IMR-90 (cell line): ENCODE data around the gene PES1. TPM values are rescaled to one million over a fixed set of nuclear protein-coding genes. Genes with fewer than 3 reads are reported as not detected.

Source experiments
- ATAC-seq: fragments of 200-7000 bp; cut with Tn5 transposase; 2 replicates; pipeline ENCODE4 v1.9.1; 2020; ENCODE audit warnings: low read depth, mild to moderate bottlenecking, moderate library complexity
- BruUV-seq: library from RNA; stranded (reverse); fragments of 400-500 nt; replicated peaks from 2 replicates; lab custom pipeline; 2021; lab: Mats Ljungman, UMichigan
- CTCF ChIA-PET: fragments of 300-600 bp; formaldehyde crosslinking; extraction: SDS; loops from one replicate; lab custom pipeline; 2021; ENCODE audit warnings: antibody characterized with exemption; lab: Yijun Ruan, JAX
- POLR2A ChIA-PET: fragments of 300-600 bp; sonication (Branson Sonifier 250); formaldehyde crosslinking; loops from one replicate; lab custom pipeline; 2022; ENCODE audit warnings: antibody characterized with exemption; ENCODE audit not compliant: unreplicated experiment; lab: Charles Lee
- DNase-seq: peaks from one replicate; pipeline ENCODE4 v3.0.0; 2013
- H2AFZ ChIP-seq: replicated peaks from 2 replicates; pipeline ENCODE3; 2013; ENCODE audit warnings: low read length, mild to moderate bottlenecking; ENCODE audit not compliant: poor library complexity
- H2AK5ac ChIP-seq: 2 replicates; pipeline ENCODE4 v1.6.1; 2013; ENCODE audit warnings: low read depth, low read length, inconsistent platforms
- H2AK9ac ChIP-seq: replicated peaks from 2 replicates; pipeline ENCODE3; 2013; ENCODE audit warnings: mild to moderate bottlenecking, low read depth, low read length, moderate library complexity; ENCODE audit not compliant: poor library complexity
- H2BK120ac ChIP-seq: 2 replicates; pipeline ENCODE4 v1.6.1; 2013; ENCODE audit warnings: low read depth, low read length, inconsistent platforms
- H2BK15ac ChIP-seq: 3 replicates; pipeline ENCODE4 v1.6.1; 2013; ENCODE audit warnings: low read depth, low read length, inconsistent platforms
- H2BK20ac ChIP-seq: 2 replicates; pipeline ENCODE4 v1.6.1; 2013; ENCODE audit warnings: low read depth, mild to moderate bottlenecking, inconsistent platforms, low read length, moderate library complexity
- H2BK5ac ChIP-seq: 2 replicates; pipeline ENCODE4 v1.6.1; 2013; ENCODE audit warnings: mild to moderate bottlenecking, low read depth, low read length, inconsistent platforms; ENCODE audit not compliant: poor library complexity, severe bottlenecking
- H3K14ac ChIP-seq: replicated peaks from 2 replicates; pipeline ENCODE4 v1.6.1; 2013; ENCODE audit warnings: low read depth, low read length, inconsistent platforms
- H3K18ac ChIP-seq: 2 replicates; pipeline ENCODE4 v1.6.1; 2013; ENCODE audit warnings: low read depth, low read length, control low read depth
- H3K23ac ChIP-seq: 2 replicates; pipeline ENCODE4 v1.6.1; 2013; ENCODE audit warnings: low read depth, low read length, inconsistent platforms
- H3K27ac ChIP-seq: 2 replicates; pipeline ENCODE4 v1.5.1; 2013; ENCODE audit warnings: mild to moderate bottlenecking, control low read depth, low read length; ENCODE audit not compliant: insufficient read depth
- H3K27me3 ChIP-seq: 2 replicates; pipeline ENCODE4 v1.6.1; 2013; ENCODE audit warnings: low read length; ENCODE audit not compliant: control insufficient read depth, insufficient read depth
- H3K36me3 ChIP-seq: 2 replicates; pipeline ENCODE4 v1.6.1; 2013; ENCODE audit warnings: low read length, mixed read lengths; ENCODE audit not compliant: control insufficient read depth, insufficient read depth
- H3K4ac ChIP-seq: 2 replicates; pipeline ENCODE4 v1.6.1; 2013; ENCODE audit warnings: low read depth, low read length, inconsistent platforms
- H3K4me1 ChIP-seq: 2 replicates; pipeline ENCODE4 v1.6.1; 2013; ENCODE audit warnings: low read length, mixed read lengths; ENCODE audit not compliant: control insufficient read depth, insufficient read depth
- H3K4me2 ChIP-seq: 2 replicates; pipeline ENCODE4 v1.6.1; 2013; ENCODE audit warnings: low read depth, mild to moderate bottlenecking, control low read depth, low read length, moderate library complexity
- H3K4me3 ChIP-seq: 2 replicates; pipeline ENCODE4 v1.5.1; 2013; ENCODE audit warnings: low read depth, mild to moderate bottlenecking, control low read depth, low read length, moderate library complexity; ENCODE audit not compliant: insufficient read depth
- H3K56ac ChIP-seq: 2 replicates; pipeline ENCODE4 v1.6.1; 2013; ENCODE audit warnings: low read length, inconsistent platforms; ENCODE audit not compliant: insufficient read depth; ENCODE audit errors: extremely low read depth
- H3K79me1 ChIP-seq, 2 experiments: 2 replicates each; pipeline ENCODE4 v1.6.1; 2013; ENCODE audit warnings: low read length in 2 of 2, inconsistent platforms in 1 of 2, low read depth in 1 of 2
- H3K9ac ChIP-seq: 2 replicates; pipeline ENCODE4 v1.6.1; 2013; ENCODE audit warnings: low read depth, low read length, control low read depth
- H3K9me1 ChIP-seq: 2 replicates; pipeline ENCODE4 v1.6.1; 2013; ENCODE audit warnings: low read length, inconsistent platforms; ENCODE audit not compliant: insufficient read depth
- H3K9me3 ChIP-seq: 2 replicates; pipeline ENCODE4 v1.6.1; 2013; ENCODE audit warnings: low read length; ENCODE audit not compliant: control insufficient read depth, insufficient read depth
- H4K20me1 ChIP-seq: 2 replicates; pipeline ENCODE4 v1.6.1; 2013; ENCODE audit warnings: low read length, inconsistent platforms; ENCODE audit not compliant: insufficient read depth
- H4K5ac ChIP-seq: 2 replicates; pipeline ENCODE4 v1.6.1; 2013; ENCODE audit warnings: mild to moderate bottlenecking, low read depth, low read length, control low read depth
- H4K8ac ChIP-seq, 2 experiments: 2 replicates each; pipeline ENCODE4 v1.6.1; 2013; ENCODE audit warnings: low read depth in 2 of 2, low read length in 2 of 2, control low read depth in 1 of 2, inconsistent platforms in 1 of 2
- H4K91ac ChIP-seq: 2 replicates; pipeline ENCODE4 v1.6.1; 2013; ENCODE audit warnings: low read depth, low read length, inconsistent platforms; ENCODE audit not compliant: insufficient read depth
- FOS ChIP-seq: fragments of 150-350 bp; IDR thresholded peaks from 2 replicates; pipeline ENCODE4 v1.6.1; 2016; ENCODE audit warnings: low read depth, low read length
- POLR2A ChIP-seq: IDR thresholded peaks from 2 replicates; pipeline ENCODE4 v1.6.1; 2012; ENCODE audit warnings: mild to moderate bottlenecking, low read depth, low read length
- WGBS, 2 experiments: methylation state at CpG; one replicate each; pipeline versions ENCODE4 v1.1.5 to v1.1.7; 2013; ENCODE audit warnings: missing lambda C conversion rate in 2 of 2; ENCODE audit not compliant: insufficient read length in 1 of 2; ENCODE audit errors: extremely low coverage in 2 of 2; 5-methylcytosine and 5-hydroxymethylcytosine counted together
- dilution Hi-C: fragments of 300-500 bp; cut with HindIII; formaldehyde crosslinking; loops from one replicate; pipeline ENCODE4 v1.14.3; 2018; ENCODE audit warnings: low sequenced_read_pairs; ENCODE audit not compliant: unreplicated experiment
- in situ Hi-C: fragments of 300-500 bp; cut with MboI; formaldehyde crosslinking; loops from 3 replicates; pipeline ENCODE4 v1.14.3; 2019; ENCODE audit warnings: low sequenced_read_pairs, inconsistent platforms, mixed read lengths
- intact Hi-C: fragments of 100-400 bp; cut with micrococcal nuclease; formaldehyde crosslinking; loops from 2 replicates; pipeline ENCODE4 v1.10.0; 2022
- polyA plus RNA-seq, 3 experiments: library from polyadenylated mRNA; depleted of rRNA; stranded (reverse); fragments of >200 nt; gene quantifications; 2 replicates each; pipeline ENCODE4 v1.2.3, GENCODE V29; 2012; ENCODE audit warnings: low replicate concordance in 1 of 3
- total RNA-seq: library from RNA; depleted of rRNA; stranded (reverse); fragments of >200 nt; gene quantifications from 2 replicates; pipeline ENCODE4 v1.2.3, GENCODE V29; 2012

PES1 gene
- total and polyA plus RNA-seq, 2 of the 4 experiments (the other 2 are of a cell fraction) = 120 to 142 TPM

DNA sequence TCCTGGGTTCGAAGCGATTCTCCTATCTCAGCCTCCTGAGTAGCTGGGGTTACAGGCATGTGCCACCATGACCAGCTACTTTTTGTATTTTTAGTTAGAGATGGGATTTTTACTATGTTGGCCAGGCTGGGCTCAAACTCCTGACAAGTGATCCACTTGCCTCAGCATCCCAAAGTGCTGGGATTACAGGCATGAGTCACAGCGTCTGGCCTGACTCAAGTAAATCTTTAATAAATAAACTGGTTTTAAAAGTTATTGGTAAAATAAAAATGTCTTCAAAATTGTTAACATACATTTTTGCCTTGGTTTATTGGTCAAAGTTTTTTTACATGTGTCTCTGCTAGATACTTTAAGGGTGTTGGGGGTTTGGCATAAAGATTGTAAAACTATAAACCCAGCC lies 7.3 kb upstream of the PES1 start:
- H2BK5ac ChIP-seq = no peak overlapping the region
- H3K56ac ChIP-seq = no peak overlapping the region
- no peak overlapping the region for H2AK5ac ChIP-seq
- dilution Hi-C loops = no loop called here
- ATAC-seq (peak; percentile 67), DNase-seq (peak; percentile 54)
- H3K27ac ChIP-seq = no peak overlapping the region
- H3K4me3 ChIP-seq = no peak overlapping the region
- H3K23ac ChIP-seq = no peak overlapping the region
- H4K91ac ChIP-seq = no peak overlapping the region
- intact Hi-C loops = no loop called here
- POLR2A ChIA-PET = no interaction called here
- H3K18ac ChIP-seq = no peak overlapping the region
- no peak overlapping the region for H2BK15ac ChIP-seq
- H4K8ac ChIP-seq = no peak overlapping the region
- H2BK120ac ChIP-seq = no peak overlapping the region
- in situ Hi-C loops = no loop called here
- H3K36me3 ChIP-seq = no peaks in the 10 kb centered on the region
- no peak overlapping the region for H2AFZ ChIP-seq
- no peaks in the 10 kb centered on the region for H3K9me1 ChIP-seq
- H3K79me1 ChIP-seq = no peaks in the 10 kb centered on the region
- BruUV-seq = no TSS peak
- H2BK20ac ChIP-seq = no peak overlapping the region
- no CpG with 5 or more reads among the region's 3 CpGs for WGBS, 2 experiments
- no peak for TF ChIP-seq POLR2A
- peak; percentile 22; the same call in 1 of the 2 replicates for TF ChIP-seq FOS
- no peaks in the 10 kb centered on the region for H3K4me1 ChIP-seq
- no peak overlapping the region for H3K14ac ChIP-seq
- no peak overlapping the region for H4K5ac ChIP-seq
- H4K20me1 ChIP-seq = no peaks in the 10 kb centered on the region
- no peak overlapping the region for H2AK9ac ChIP-seq
- CTCF ChIA-PET = interaction anchor here (1.2 kb wide), 1 partner anchor 8 kb away, joined by 4 read pairs; the partner anchor contains the start of gene TCN2
- H3K9me3 ChIP-seq = no peaks in the 10 kb centered on the region
- no peak overlapping the region for H3K9ac ChIP-seq
- H3K27me3 ChIP-seq = peaks cover 5% of the 10 kb centered on the region; the same call in 1 of the 2 replicates
- H3K4me2 ChIP-seq = no peak overlapping the region
- no peak overlapping the region for H3K4ac ChIP-seq
